ENCODE measurements around the gene HK1.

DNA sequence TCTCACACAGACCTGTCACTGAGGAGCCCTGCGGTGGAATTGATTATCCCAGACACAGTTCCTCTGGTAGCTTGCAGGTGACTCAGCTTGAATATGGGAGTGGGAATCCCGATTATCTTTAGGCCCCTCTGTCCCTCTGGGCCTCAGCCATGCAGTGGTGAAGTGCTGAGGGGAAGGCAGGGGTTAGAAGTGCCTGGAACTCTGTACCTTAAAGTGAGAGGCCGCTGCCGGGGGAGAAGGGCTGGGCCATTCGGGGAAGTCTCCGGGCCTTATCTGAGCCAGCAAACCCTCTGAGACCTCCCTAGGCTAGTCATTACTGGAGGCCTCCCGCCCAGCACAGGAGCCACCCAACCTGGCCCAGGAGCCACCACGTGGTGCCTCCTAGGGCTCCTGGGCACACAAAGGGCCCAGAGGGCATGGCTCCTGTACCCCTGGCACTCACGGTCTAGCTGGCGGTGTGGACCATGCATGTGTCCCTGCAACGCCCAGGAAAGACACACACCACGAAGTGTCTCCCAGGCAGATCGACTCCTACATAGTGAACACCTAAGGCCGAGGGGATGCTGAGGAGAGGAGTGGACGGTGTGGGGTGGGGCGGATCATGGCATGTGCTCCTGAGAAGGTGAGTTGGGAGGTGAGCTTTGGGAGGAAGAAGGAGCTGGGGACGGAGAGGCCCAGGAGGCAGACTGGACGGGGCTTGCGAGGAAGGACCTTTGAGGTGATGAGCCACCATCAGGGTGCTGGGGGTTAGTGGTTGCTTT, 56.2 kb downstream of the HK1 start:
- TF ChIP-seq, protein P1, sequence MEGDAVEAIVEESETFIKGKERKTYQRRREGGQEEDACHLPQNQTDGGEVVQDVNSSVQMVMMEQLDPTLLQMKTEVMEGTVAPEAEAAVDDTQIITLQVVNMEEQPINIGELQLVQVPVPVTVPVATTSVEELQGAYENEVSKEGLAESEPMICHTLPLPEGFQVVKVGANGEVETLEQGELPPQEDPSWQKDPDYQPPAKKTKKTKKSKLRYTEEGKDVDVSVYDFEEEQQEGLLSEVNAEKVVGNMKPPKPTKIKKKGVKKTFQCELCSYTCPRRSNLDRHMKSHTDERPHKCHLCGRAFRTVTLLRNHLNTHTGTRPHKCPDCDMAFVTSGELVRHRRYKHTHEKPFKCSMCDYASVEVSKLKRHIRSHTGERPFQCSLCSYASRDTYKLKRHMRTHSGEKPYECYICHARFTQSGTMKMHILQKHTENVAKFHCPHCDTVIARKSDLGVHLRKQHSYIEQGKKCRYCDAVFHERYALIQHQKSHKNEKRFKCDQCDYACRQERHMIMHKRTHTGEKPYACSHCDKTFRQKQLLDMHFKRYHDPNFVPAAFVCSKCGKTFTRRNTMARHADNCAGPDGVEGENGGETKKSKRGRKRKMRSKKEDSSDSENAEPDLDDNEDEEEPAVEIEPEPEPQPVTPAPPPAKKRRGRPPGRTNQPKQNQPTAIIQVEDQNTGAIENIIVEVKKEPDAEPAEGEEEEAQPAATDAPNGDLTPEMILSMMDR (IDR thresholded peaks at IDR 0.05): no peak
- TF ChIP-seq POLR2A (IDR thresholded peaks at IDR 0.05): no peak
